C4-2B (cell line): Measurements from ENCODE around the gene LOXHD1.

ENCODE experiments used
- H3K27ac ChIP-seq: fragments of 450-650 bp; 2 replicates; pipeline ENCODE4 v1.5.1; 2017
- ZFX ChIP-seq: fragments of 450-650 bp; IDR thresholded peaks from 2 replicates; pipeline ENCODE4 v1.6.1; 2017
- TF ChIP-seq, protein P1 (sequence below): fragments of 450-650 bp; conservative IDR thresholded peaks from 2 replicates; pipeline ENCODE4 v1.5.1; 2017; ENCODE audit warnings: mild to moderate bottlenecking

LOXHD1 gene

DNA sequence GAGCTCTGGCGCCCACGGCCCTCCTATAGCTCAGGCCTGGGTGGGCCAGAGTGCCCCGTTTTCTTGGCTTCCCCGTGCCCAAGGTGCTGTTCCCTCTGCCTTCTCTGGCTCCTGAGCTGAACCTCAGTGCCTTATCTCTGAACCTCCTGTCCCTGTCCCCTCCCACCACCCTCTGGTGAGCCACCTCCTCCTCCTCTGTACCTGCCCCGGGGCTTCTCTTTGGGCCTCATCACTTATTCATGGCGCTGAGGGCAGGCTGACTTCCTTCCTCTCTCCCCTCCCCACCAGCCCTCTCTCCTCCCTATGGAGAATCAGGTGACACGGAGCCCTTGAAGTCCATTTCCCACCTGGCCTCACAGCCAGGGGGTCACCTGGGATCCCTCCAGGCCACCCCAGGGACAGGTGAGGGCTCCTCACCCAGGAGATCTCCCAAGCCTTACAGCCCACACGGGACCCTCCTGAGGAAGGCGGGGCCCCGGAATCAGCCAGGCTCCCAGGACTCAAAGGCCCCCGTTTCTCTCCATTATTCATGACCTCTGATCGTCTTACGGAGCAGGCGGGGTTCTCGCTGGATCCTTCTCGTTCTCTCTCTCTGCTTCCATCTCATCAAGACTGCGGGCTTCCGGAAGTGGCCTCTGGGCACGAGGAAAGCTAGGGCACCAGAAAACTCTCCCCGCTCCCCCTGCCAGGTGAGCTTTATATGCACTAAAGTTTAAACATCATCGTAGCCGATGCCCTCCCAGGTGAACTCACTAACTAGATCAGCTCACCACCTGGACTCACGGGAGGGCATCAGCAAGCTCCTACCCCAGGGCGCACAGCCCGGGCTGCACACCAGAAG is at the start of gene LOXHD1:
LOXHD1 (minus strand) TSS at position 106 of the 841 bp plus-strand sequence. CDS start 187 bp downstream, outside the sequence.
- TF ChIP-seq ZFX, result no peak
- TF ChIP-seq, protein P1, sequence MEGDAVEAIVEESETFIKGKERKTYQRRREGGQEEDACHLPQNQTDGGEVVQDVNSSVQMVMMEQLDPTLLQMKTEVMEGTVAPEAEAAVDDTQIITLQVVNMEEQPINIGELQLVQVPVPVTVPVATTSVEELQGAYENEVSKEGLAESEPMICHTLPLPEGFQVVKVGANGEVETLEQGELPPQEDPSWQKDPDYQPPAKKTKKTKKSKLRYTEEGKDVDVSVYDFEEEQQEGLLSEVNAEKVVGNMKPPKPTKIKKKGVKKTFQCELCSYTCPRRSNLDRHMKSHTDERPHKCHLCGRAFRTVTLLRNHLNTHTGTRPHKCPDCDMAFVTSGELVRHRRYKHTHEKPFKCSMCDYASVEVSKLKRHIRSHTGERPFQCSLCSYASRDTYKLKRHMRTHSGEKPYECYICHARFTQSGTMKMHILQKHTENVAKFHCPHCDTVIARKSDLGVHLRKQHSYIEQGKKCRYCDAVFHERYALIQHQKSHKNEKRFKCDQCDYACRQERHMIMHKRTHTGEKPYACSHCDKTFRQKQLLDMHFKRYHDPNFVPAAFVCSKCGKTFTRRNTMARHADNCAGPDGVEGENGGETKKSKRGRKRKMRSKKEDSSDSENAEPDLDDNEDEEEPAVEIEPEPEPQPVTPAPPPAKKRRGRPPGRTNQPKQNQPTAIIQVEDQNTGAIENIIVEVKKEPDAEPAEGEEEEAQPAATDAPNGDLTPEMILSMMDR, result no peak

DNA sequence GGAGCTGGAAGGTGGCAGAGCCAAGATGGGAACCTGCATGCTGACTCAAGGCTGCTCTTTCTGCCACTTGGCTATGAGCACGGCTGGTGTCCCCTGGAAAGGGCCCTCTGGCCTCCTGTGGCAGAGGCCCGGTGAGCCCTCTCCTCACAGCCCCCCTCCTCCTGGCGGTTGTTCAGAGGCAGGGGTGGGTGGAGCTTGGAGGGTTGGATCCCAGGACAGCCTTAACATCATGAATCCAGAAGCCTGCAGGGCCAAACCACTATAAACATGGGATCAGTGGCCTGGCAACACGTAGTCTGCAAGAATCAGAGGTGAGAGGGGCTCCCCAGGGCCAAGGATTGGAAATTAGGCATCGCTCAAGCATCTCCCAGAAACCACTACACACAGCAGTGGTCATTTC is 48.5 kb upstream of the LOXHD1 start:
- no peak overlapping the region for H3K27ac ChIP-seq
- TF ChIP-seq ZFX, result no peak
- TF ChIP-seq, protein P1, result no peak

More for the DNA sequence above, at the start of gene LOXHD1:
- no peak within 1 kb of the TSS for H3K27ac ChIP-seq

- TF ChIP-seq ZFX, result no peak
- TF ChIP-seq, protein P1, result no peak
- no peak overlapping the region for H3K27ac ChIP-seq
These were observed 47.8 kb upstream of the LOXHD1 start for GRCh38 chr18:46704816-46705215.

GRCh38 chr18:46704189-46704588 is 47.2 kb upstream of the LOXHD1 start:
- H3K27ac ChIP-seq, result no peak overlapping the region
- TF ChIP-seq ZFX, result no peak
- TF ChIP-seq, protein P1, result no peak

DNA sequence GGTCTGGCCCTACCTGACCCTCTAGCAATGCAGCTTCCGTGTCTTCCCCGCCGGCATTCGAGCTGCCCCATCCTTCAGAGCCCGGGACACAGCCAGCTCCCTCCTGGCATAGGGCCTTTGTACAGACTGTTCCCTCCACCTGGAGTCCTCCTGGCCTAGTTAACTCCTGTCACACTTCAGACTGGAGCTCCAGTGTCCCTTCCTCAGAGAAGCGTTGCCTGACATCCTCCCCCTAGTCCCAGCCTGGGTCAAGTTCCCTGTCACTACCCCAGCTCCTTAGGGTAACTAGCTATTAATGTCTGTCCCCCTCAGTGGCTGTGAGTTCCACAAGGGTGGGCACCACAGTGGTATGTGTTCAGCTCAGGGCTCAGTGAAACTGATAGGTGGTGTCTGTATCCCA is 45.5 kb upstream of the LOXHD1 start:
- TF ChIP-seq, protein P1, result no peak
- no peak for TF ChIP-seq ZFX
- no peak overlapping the region for H3K27ac ChIP-seq

DNA sequence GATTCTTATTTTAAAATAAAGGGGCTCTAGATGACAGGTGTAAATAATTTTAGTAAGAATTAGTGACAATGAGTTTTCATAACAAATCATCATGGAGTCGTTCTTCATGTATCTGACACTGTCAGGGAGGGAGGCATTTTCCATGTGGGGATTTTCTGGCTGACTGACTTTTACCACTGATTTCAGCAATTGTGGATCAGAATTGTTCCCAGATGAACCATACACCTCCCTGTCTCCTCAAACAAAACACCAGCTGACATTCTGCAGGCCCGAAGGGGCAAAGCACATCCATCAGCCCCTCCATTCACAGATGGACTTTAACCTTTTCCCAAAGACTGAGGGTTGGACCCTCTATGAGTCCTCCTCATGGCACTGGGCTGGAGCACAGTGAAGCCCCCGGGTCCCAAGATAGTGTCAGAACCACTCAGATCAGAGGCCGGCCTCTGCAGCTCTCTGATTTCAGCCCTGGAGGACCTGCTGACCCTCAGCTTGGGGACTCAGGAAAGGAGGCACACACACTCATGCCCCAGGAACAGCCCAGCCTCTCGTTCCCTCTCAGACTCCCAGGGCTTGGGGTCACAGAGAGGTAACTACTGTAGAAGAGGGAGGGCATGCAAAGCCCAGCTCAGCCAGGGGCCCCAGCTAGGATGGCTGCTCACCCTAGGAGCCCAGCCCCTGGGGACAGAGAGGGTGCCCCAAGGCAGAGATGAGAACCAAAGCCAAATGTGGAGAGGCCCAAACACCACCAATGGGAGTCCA is 43.2 kb upstream of the LOXHD1 start:
- no peak overlapping the region for H3K27ac ChIP-seq
- TF ChIP-seq, protein P1, result no peak
- no peak for TF ChIP-seq ZFX

DNA sequence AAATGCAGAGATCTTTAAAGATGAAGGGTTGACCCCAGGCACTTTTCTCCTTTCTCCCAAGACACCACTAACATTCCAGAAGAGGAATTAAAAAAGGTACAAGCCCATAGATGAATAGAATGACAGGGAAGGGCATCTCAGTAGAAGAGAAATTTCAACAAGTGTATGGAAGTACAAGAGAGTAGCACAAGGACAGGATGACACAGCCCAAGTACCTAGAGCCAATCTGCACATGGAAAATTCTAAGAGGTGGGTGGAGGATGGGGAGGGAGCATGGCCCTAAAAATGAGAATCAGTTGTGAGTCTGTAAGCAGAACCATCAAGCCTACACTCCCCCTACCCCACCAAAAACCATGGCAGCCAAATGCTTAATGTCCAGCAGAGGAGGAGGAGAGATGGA is 39.7 kb upstream of the LOXHD1 start:
- H3K27ac ChIP-seq, result no peak overlapping the region
- TF ChIP-seq, protein P1, result no peak
